CD8-positive, alpha-beta memory T cell (primary cell): ENCODE results near the gene KCNMA1. TPM values are rescaled to one million over a fixed set of nuclear protein-coding genes. Genes with fewer than 3 reads are reported as not detected.
A peak's percentile ranks its signal among the peaks of the same experiment; 100 is the strongest.

ENCODE experiments used
- CTCF ChIA-PET: fragments of 350-600 bp; sonication (Branson Sonifier 250); formaldehyde crosslinking; loops from one replicate; lab custom pipeline; 2021; ENCODE audit warnings: antibody characterized with exemption; lab: Charles Lee
- POLR2A ChIA-PET: fragments of 350-600 bp; sonication (Branson Sonifier 250); formaldehyde crosslinking; loops from one replicate; lab custom pipeline; 2021; ENCODE audit warnings: antibody characterized with exemption; lab: Charles Lee
- DNase-seq, 5 donors: peaks; one replicate each; pipeline versions ENCODE4 v3.0.0 to v3.0.0-alpha.2; 2020 to 2022; ENCODE audit warnings: mixed read lengths in 1 of 5
- H3K27ac ChIP-seq: one replicate; pipeline ENCODE4 v1.7.0; 2013; ENCODE audit warnings: low read depth, mild to moderate bottlenecking, low read length, moderate library complexity
- H3K27me3 ChIP-seq: 2 replicates; pipeline ENCODE4 v1.7.0; 2013; ENCODE audit warnings: low read length, mild to moderate bottlenecking; ENCODE audit not compliant: insufficient read depth, poor library complexity, severe bottlenecking
- H3K36me3 ChIP-seq: 2 replicates; pipeline ENCODE4 v1.7.0; 2013; ENCODE audit warnings: mild to moderate bottlenecking, low read length, moderate library complexity; ENCODE audit not compliant: insufficient read depth
- H3K4me1 ChIP-seq: 2 replicates; pipeline ENCODE4 v1.7.0; 2013; ENCODE audit warnings: mild to moderate bottlenecking, low read length, moderate library complexity; ENCODE audit not compliant: insufficient read depth
- H3K4me3 ChIP-seq: 2 replicates; pipeline ENCODE4 v1.7.0; 2013; ENCODE audit warnings: mild to moderate bottlenecking, low read length
- H3K9me3 ChIP-seq: 2 replicates; pipeline ENCODE4 v1.7.0; 2013; ENCODE audit warnings: mild to moderate bottlenecking, low read length
- H3K27ac Mint-ChIP-seq, 8 donors: one replicate each; pipeline ENCODE4 v1.8.0; 2020 to 2021; ENCODE audit warnings: mixed read lengths in 8 of 8, mild to moderate bottlenecking in 6 of 8, inconsistent platforms in 3 of 8, moderate library complexity in 3 of 8
- H3K27me3 Mint-ChIP-seq, 2 donors: one replicate each; pipeline ENCODE4 v1.8.0; 2020 to 2021; ENCODE audit warnings: mixed read lengths in 2 of 2, mild to moderate bottlenecking in 1 of 2, moderate library complexity in 1 of 2
- H3K36me3 Mint-ChIP-seq, 3 donors: one replicate each; pipeline ENCODE4 v1.8.0; 2020 to 2021; ENCODE audit warnings: mixed read lengths in 3 of 3, inconsistent platforms in 1 of 3, mild to moderate bottlenecking in 1 of 3
- H3K4me1 Mint-ChIP-seq, 3 donors: one replicate each; pipeline ENCODE4 v1.8.0; 2020 to 2021; ENCODE audit warnings: mixed read lengths in 3 of 3, inconsistent platforms in 1 of 3, mild to moderate bottlenecking in 1 of 3
- H3K4me3 Mint-ChIP-seq, 7 donors: one replicate each; pipeline ENCODE4 v1.8.0; 2020 to 2021; ENCODE audit warnings: mixed read lengths in 7 of 7, mild to moderate bottlenecking in 6 of 7, moderate library complexity in 4 of 7, inconsistent platforms in 2 of 7
- H3K9me3 Mint-ChIP-seq, 5 donors: one replicate each; pipeline ENCODE4 v1.8.0; 2020 to 2022; ENCODE audit warnings: mixed read lengths in 5 of 5, mild to moderate bottlenecking in 3 of 5, moderate library complexity in 2 of 5, inconsistent platforms in 1 of 5
- polyA plus RNA-seq: library from polyadenylated mRNA; unstranded; fragments of 300-500 nt; fragmentation: Illumina TruSeq; gene quantifications from one replicate; pipeline ENCODE4 v1.2.3, GENCODE V29; 2021
- total RNA-seq, 2 experiments: library from RNA; stranded (reverse); gene quantifications; one replicate each; pipeline ENCODE4 v1.2.3, GENCODE V29; 2021

KCNMA1 gene
- total and polyA plus RNA-seq, 3 experiments from 2014 or later: 0.20 to 0.31 TPM; not detected in 1

- no peak overlapping the region for H3K27ac Mint-ChIP-seq
- no peak overlapping the region for H3K4me3 Mint-ChIP-seq
- Histone ChIP-seq H3K27me3 (no peaks in the 10 kb centered on the region), H3K27ac (no peak overlapping the region), H3K4me3 (no peak overlapping the region), H3K36me3 (no peaks in the 10 kb centered on the region), H3K9me3 (no peaks in the 10 kb centered on the region), H3K4me1 (no peaks in the 10 kb centered on the region)
- DNase-seq: no peak
- peaks cover 0 to 3% of the 10 kb centered on the region in 2 donors for H3K27me3 Mint-ChIP-seq
- ChIA-PET CTCF (no interaction called here), POLR2A (no interaction called here)
- H3K4me1 Mint-ChIP-seq: no peaks in the 10 kb centered on the region
- peaks cover 0 to 4% (median 0%) of the 10 kb centered on the region in 5 donors for H3K9me3 Mint-ChIP-seq
- no peaks in the 10 kb centered on the region for H3K36me3 Mint-ChIP-seq
These were observed 140.6 kb downstream of the KCNMA1 start for GRCh38 chr10:77496941-77497420.

GRCh38 chr10:77494756-77495541, 142.7 kb downstream of the KCNMA1 start:
- Mint-ChIP-seq H3K27me3 (peaks cover 0 to 2% of the 10 kb centered on the region in 2 donors), H3K9me3 (peaks cover 0 to 4% (median 0%) of the 10 kb centered on the region in 5 donors), H3K4me3 (no peak overlapping the region), H3K36me3 (no peaks in the 10 kb centered on the region), H3K27ac (no peak overlapping the region), H3K4me1 (no peaks in the 10 kb centered on the region)
- POLR2A ChIA-PET: no interaction called here
- H3K4me1 ChIP-seq: no peaks in the 10 kb centered on the region
- no peaks in the 10 kb centered on the region for H3K27me3 ChIP-seq
- no peak overlapping the region for H3K4me3 ChIP-seq
- no peak for DNase-seq
- H3K36me3 ChIP-seq: no peaks in the 10 kb centered on the region
- no peaks in the 10 kb centered on the region for H3K9me3 ChIP-seq
- CTCF ChIA-PET: no interaction called here
- H3K27ac ChIP-seq: no peak overlapping the region

- Histone ChIP-seq H3K4me3 (no peak overlapping the region), H3K36me3 (no peaks in the 10 kb centered on the region), H3K4me1 (no peaks in the 10 kb centered on the region), H3K27ac (no peak overlapping the region), H3K27me3 (no peaks in the 10 kb centered on the region), H3K9me3 (no peaks in the 10 kb centered on the region)
- Mint-ChIP-seq H3K9me3 (peaks cover 0 to 4% (median 0%) of the 10 kb centered on the region in 5 donors), H3K27me3 (peaks cover 0 to 2% of the 10 kb centered on the region in 2 donors), H3K36me3 (no peaks in the 10 kb centered on the region), H3K4me3 (no peak overlapping the region), H3K27ac (no peak overlapping the region), H3K4me1 (no peaks in the 10 kb centered on the region)
- CTCF ChIA-PET: no interaction called here
- POLR2A ChIA-PET: no interaction called here
- no peak for DNase-seq
These were observed 143.3 kb downstream of the KCNMA1 start for GRCh38 chr10:77494327-77494726.

DNA sequence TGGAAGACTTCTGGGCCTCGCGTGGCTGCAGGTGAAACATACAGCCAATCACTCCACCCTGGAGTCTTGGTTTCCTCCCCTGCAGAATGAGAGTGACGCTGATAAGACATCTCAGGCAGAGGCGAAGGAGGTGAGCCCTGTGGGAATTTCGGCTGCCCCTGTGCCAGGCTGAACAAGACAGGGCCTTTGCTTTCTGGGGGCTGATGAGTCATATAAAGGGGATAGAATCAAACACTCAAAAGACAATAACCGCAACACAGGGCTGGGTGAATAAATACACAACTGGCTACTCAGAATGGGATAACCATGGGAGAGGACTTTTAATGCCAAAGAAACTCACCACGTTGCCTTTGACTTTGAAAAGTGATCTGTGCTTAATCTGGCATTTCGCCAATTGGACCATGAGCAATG, 143.8 kb downstream of the KCNMA1 start:
- no peaks in the 10 kb centered on the region for H3K36me3 ChIP-seq
- H3K27me3 Mint-ChIP-seq: peaks cover 0 to 2% of the 10 kb centered on the region in 2 donors
- POLR2A ChIA-PET: no interaction called here

DNA sequence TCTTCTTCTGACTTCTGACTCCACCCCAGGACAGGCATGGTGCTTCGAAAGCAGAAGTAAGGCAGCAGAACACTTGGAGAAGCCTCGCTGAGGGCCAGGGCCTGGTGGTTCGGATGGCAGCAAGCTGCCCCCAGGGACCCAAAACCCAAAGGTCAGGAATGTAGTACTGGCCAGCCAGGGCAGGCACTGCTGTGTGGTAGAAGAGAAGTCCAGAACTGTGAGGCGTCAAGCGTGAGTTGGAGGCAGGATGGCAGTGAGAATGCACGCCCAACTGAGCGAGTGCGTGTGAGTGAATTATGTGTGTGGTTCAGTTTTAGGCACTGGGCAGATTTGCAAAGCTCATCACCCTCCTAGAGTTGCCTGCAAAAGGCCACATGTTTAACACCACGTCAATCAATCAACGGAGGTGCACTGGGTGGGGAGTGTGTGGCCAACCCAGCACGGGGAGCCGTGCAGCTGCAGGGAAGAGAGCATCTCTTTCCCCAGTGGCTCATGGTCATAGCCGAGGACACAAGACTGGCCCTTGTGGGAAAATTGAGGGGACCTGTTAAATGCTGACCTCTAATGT, 144.3 kb downstream of the KCNMA1 start:
- Mint-ChIP-seq H3K9me3 (peaks cover 0 to 4% (median 0%) of the 10 kb centered on the region in 5 donors), H3K27ac (no peak overlapping the region), H3K27me3 (peaks cover 0 to 2% of the 10 kb centered on the region in 2 donors), H3K4me1 (no peaks in the 10 kb centered on the region), H3K36me3 (no peaks in the 10 kb centered on the region), H3K4me3 (no peak overlapping the region)
- Histone ChIP-seq H3K36me3 (no peaks in the 10 kb centered on the region), H3K27me3 (no peaks in the 10 kb centered on the region), H3K9me3 (no peaks in the 10 kb centered on the region), H3K27ac (no peak overlapping the region), H3K4me1 (no peaks in the 10 kb centered on the region), H3K4me3 (no peak overlapping the region)
- DNase-seq: no peak
- POLR2A ChIA-PET: no interaction called here
- CTCF ChIA-PET: no interaction called here

More for the DNA sequence above, 143.8 kb downstream of the KCNMA1 start:
- DNase-seq: no peak
- Histone ChIP-seq H3K27ac (no peak overlapping the region), H3K9me3 (no peaks in the 10 kb centered on the region), H3K4me3 (no peak overlapping the region), H3K27me3 (no peaks in the 10 kb centered on the region), H3K4me1 (no peaks in the 10 kb centered on the region)
- Mint-ChIP-seq H3K27ac (no peak overlapping the region), H3K4me3 (no peak overlapping the region), H3K36me3 (no peaks in the 10 kb centered on the region), H3K9me3 (peaks cover 0 to 4% (median 0%) of the 10 kb centered on the region in 5 donors), H3K4me1 (no peaks in the 10 kb centered on the region)
- CTCF ChIA-PET: no interaction called here

GRCh38 chr10:77492368-77492994, 145.1 kb downstream of the KCNMA1 start:
- POLR2A ChIA-PET: no interaction called here
- CTCF ChIA-PET: no interaction called here

DNA sequence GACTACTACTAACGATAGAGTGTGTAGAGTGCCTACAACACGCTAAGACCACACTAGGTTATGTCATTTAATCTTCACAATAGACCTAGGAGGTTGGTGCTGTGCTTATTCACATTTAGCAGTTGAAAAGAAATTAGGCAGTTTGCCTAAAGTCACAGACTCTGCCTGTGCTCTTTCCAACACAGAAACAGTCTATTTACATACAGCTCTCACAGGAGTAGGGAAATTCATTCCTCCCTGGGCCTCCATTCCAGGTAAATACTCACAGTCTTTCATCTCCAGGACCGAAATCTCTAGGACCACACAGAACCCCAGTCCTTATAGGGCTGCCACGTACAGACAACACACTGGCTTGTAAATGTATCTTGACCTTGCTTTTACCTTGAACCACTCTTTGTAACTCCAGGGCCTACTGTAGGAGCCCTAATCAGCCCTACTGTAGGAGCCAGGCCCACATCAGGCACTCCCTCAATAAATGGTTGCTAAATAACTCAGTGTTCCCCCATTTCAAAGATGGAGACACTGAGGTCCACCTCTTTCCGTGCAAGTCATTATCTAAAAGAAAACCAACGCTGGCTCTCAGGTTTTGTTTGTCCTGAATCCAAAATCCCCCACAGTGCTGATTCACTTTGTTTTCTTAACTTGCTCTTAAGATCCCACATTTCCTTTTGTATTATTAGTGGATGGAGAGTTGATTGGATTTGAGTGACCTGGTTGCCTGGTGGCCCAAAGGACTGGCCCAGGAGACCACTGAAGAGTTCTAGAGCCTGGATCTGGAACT, 146.9 kb downstream of the KCNMA1 start:
- POLR2A ChIA-PET: no interaction called here
- Histone ChIP-seq H3K27me3 (no peaks in the 10 kb centered on the region), H3K4me3 (no peak overlapping the region), H3K9me3 (no peaks in the 10 kb centered on the region), H3K4me1 (no peaks in the 10 kb centered on the region), H3K27ac (no peak overlapping the region), H3K36me3 (no peaks in the 10 kb centered on the region)
- no peaks in the 10 kb centered on the region for H3K27me3 Mint-ChIP-seq
- H3K9me3 Mint-ChIP-seq: peaks cover 0 to 4% (median 0%) of the 10 kb centered on the region in 5 donors
- no peak overlapping the region for H3K4me3 Mint-ChIP-seq
- CTCF ChIA-PET: no interaction called here
- no peaks in the 10 kb centered on the region for H3K4me1 Mint-ChIP-seq
- H3K27ac Mint-ChIP-seq: peak overlapping the region in 1 of 8 donors; percentile 68
- H3K36me3 Mint-ChIP-seq: no peaks in the 10 kb centered on the region
- DNase-seq: no peak

More at GRCh38 chr10:77492368-77492994, 145.1 kb downstream of the KCNMA1 start:
- Histone ChIP-seq H3K27me3 (no peaks in the 10 kb centered on the region), H3K27ac (no peak overlapping the region), H3K4me3 (no peak overlapping the region), H3K4me1 (no peaks in the 10 kb centered on the region), H3K9me3 (no peaks in the 10 kb centered on the region), H3K36me3 (no peaks in the 10 kb centered on the region)
- Mint-ChIP-seq H3K36me3 (no peaks in the 10 kb centered on the region), H3K9me3 (peaks cover 0 to 4% (median 0%) of the 10 kb centered on the region in 5 donors), H3K27ac (no peak overlapping the region), H3K4me1 (no peaks in the 10 kb centered on the region), H3K4me3 (no peak overlapping the region), H3K27me3 (peaks cover 0 to 2% of the 10 kb centered on the region in 2 donors)
- no peak for DNase-seq
